K562 (cell line): ENCODE results near the gene SP100.

Experiments
- EP300 ChIP-seq: IDR thresholded peaks from 2 replicates; pipeline ENCODE4 v1.6.1; 2012; ENCODE audit warnings: low read length, improper control_type of control experiment
- GTF2F1 ChIP-seq: IDR thresholded peaks from 2 replicates; pipeline ENCODE4 v1.6.1; 2011; ENCODE audit warnings: low read depth, low read length, improper control_type of control experiment
- ILF3 ChIP-seq: fragments of 450-650 bp; IDR thresholded peaks from 2 replicates; pipeline ENCODE4 v1.6.1; 2018; ENCODE audit warnings: antibody characterized with exemption, mild to moderate bottlenecking, moderate library complexity, borderline replicate concordance
- MYC ChIP-seq, 2 experiments: fragments of 250-450 bp in 1 of 2; sonication (Bioruptor Pico) in 1 of 2; IDR thresholded peaks; 2 replicates each; pipeline versions ENCODE4 v1.5.1 to v1.6.1; 2012 to 2021; ENCODE audit warnings: low read depth in 2 of 2, borderline replicate concordance in 1 of 2, improper control_type of control experiment in 1 of 2, low read length in 1 of 2, mild to moderate bottlenecking in 1 of 2, moderate library complexity in 1 of 2
- NBN ChIP-seq: fragments of 450-650 bp; IDR thresholded peaks from 2 replicates; pipeline ENCODE4 v1.6.1; 2016; ENCODE audit warnings: low read depth, mild to moderate bottlenecking
- NRF1 ChIP-seq, 2 experiments: fragments of 450-650 bp; IDR thresholded peaks in 1 of 2; conservative IDR thresholded peaks in 1 of 2; 2 replicates each; pipeline ENCODE4 v1.6.1; 2014; ENCODE audit warnings: mild to moderate bottlenecking in 2 of 2
- PKNOX1 ChIP-seq: fragments of 450-650 bp; IDR thresholded peaks from 2 replicates; pipeline ENCODE4 v1.6.1; 2016
- PRDM10 ChIP-seq: fragments of 450-650 bp; IDR thresholded peaks from 2 replicates; pipeline ENCODE4 v1.6.1; 2018; ENCODE audit not compliant: partially characterized antibody
- RBBP5 ChIP-seq: fragments of 200-600 bp; sonication (generic); IDR thresholded peaks from 2 replicates; pipeline ENCODE4 v1.6.1; 2012; ENCODE audit warnings: borderline replicate concordance, mild to moderate bottlenecking, low read length, control low read depth, inconsistent platforms; ENCODE audit not compliant: insufficient read depth, poor library complexity, severe bottlenecking
- SRF ChIP-seq, 2 experiments: fragments of 250-450, 450-650 bp in 1 of 2; sonication (Bioruptor Pico) in 1 of 2; sonication (generic) in 1 of 2; formaldehyde crosslinking; IDR thresholded peaks; 2 replicates each; pipeline versions ENCODE4 v1.5.0 to v1.5.1; 2020 to 2022; ENCODE audit warnings: mild to moderate bottlenecking in 1 of 2, missing genetic modification reagents in 1 of 2
- TAF1 ChIP-seq: IDR thresholded peaks from 2 replicates; pipeline ENCODE4 v1.6.1; 2011; ENCODE audit warnings: mild to moderate bottlenecking, low read length, moderate library complexity; ENCODE audit not compliant: insufficient read depth, control insufficient read depth, severe bottlenecking; ENCODE audit errors: extremely low read depth
- TEAD2 ChIP-seq: fragments of 450-650 bp; IDR thresholded peaks from 2 replicates; pipeline ENCODE4 v1.6.1; 2016; ENCODE audit warnings: missing genetic modification characterization, control low read depth, missing compliant biosample characterization
- USF1 ChIP-seq: sonication (generic); formaldehyde crosslinking; IDR thresholded peaks from 2 replicates; pipeline ENCODE4 v1.9.0; 2022; ENCODE audit warnings: mild to moderate bottlenecking, missing genetic modification reagents
- ZNF121 ChIP-seq: sonication (generic); formaldehyde crosslinking; conservative IDR thresholded peaks from 2 replicates; pipeline ENCODE4 v1.8.0; 2022; ENCODE audit warnings: missing genetic modification reagents

GRCh38 chr2:230411570-230412370 lies 4.2 kb upstream of the SP100 start:
- TF ChIP-seq NBN (no peak), USF1 (CRISPR knock-in tag) (no peak), SRF (CRISPR knock-in tag; IDR thresholded peaks at IDR 0.05) (no peak), NRF1 (conservative IDR thresholded peaks at IDR 0.05 in 1 of 2, IDR thresholded peaks at IDR 0.05 in 1 of 2) (peak; percentile 65 to 68), PRDM10 (no peak), ZNF121 (CRISPR knock-in tag) (no peak), MYC (IDR thresholded peaks at IDR 0.05; ENCODE audit: low read depth, low read length) (0 out of 2 replicates have a peak, but pooled peaks have one; percentile 46), MYC (CRISPR knock-in tag; IDR thresholded peaks at IDR 0.05; ENCODE audit: borderline replicate concordance, low read depth) (no peak), RBBP5 (no peak), EP300 (no peak), TAF1 (peak; percentile 57), ILF3 (no peak), PKNOX1 (no peak), GTF2F1 (no peak), TEAD2 (tag) (no peak)
